Measurements from ENCODE around the gene DCLK1.

Gene DCLK1

GRCh38 chr13:35936246-35936978, 194.8 kb downstream of the DCLK1 start:
- DNase-seq = no peak

- DNase-seq = no peak
Observed at GRCh38 chr13:35930665-35931631, 200.2 kb downstream of the DCLK1 start.

GRCh38 chr13:35927567-35928021, 203.6 kb downstream of the DCLK1 start:
- DNase-seq = no peak

- DNase-seq = no peak
Observed at GRCh38 chr13:35926859-35927530, 204.2 kb downstream of the DCLK1 start.

GRCh38 chr13:35925669-35926068, 205.5 kb downstream of the DCLK1 start:
- DNase-seq = no peak

GRCh38 chr13:35923347-35923746, 207.8 kb downstream of the DCLK1 start:
- DNase-seq = no peak

- DNase-seq = no peak
Observed at GRCh38 chr13:35920816-35921215, 210.4 kb downstream of the DCLK1 start.

GRCh38 chr13:35917942-35918645, 213.1 kb downstream of the DCLK1 start:
- no peak for DNase-seq

- no peak for DNase-seq
Observed at GRCh38 chr13:35917252-35917941, 213.8 kb downstream of the DCLK1 start.

GRCh38 chr13:35916146-35916545, 215.0 kb downstream of the DCLK1 start:
- DNase-seq = no peak

- DNase-seq = no peak
Observed at GRCh38 chr13:35914662-35915061, 216.5 kb downstream of the DCLK1 start.

GRCh38 chr13:35912841-35913240, 218.3 kb downstream of the DCLK1 start:
- no peak for DNase-seq

- DNase-seq = no peak
Observed at GRCh38 chr13:35909837-35910540, 221.2 kb downstream of the DCLK1 start.

GRCh38 chr13:35909091-35909490, 222.1 kb downstream of the DCLK1 start:
- DNase-seq = no peak

- DNase-seq = no peak
Observed at GRCh38 chr13:35908226-35908625, 223.0 kb downstream of the DCLK1 start.

- no peak for DNase-seq
Observed at GRCh38 chr13:35906636-35907035, 224.5 kb downstream of the DCLK1 start.

- no peak for DNase-seq
Observed at GRCh38 chr13:35903075-35903474, 228.1 kb downstream of the DCLK1 start.

- no peak for DNase-seq
Observed at GRCh38 chr13:35898041-35898440, 233.1 kb downstream of the DCLK1 start.

- DNase-seq = no peak
Observed at GRCh38 chr13:35894636-35895035, 236.5 kb downstream of the DCLK1 start.

- no peak for DNase-seq
Observed at GRCh38 chr13:35892837-35893814, 238.1 kb downstream of the DCLK1 start.
